HCT116 (cell line): ENCODE measurements around the gene QKI. TPM values are rescaled to one million over a fixed set of nuclear protein-coding genes. Genes with fewer than 3 reads are reported as not detected.

Experiments
- ATAC-seq: fragments of 200-7000 bp; cut with Tn5 transposase; 2 replicates; pipeline ENCODE4 v1.9.1; 2020; ENCODE audit warnings: mild to moderate bottlenecking, moderate library complexity
- BruUV-seq: library from RNA; stranded (reverse); fragments of 400-500 nt; replicated peaks from 2 replicates; lab custom pipeline; 2021; lab: Mats Ljungman, UMichigan
- CTCF ChIA-PET: fragments of 300-600 bp; sonication (Branson Sonifier 250); formaldehyde crosslinking; loops from one replicate; lab custom pipeline; 2021; ENCODE audit warnings: antibody characterized with exemption; lab: Charles Lee
- POLR2A ChIA-PET: fragments of 300-600, 350-600 bp; sonication (Branson Sonifier 250); formaldehyde crosslinking; loops from one replicate; lab custom pipeline; 2021; ENCODE audit warnings: antibody characterized with exemption; lab: Charles Lee
- RAD21 ChIA-PET, 2 experiments: fragments of 300-600 bp; sonication (Branson Sonifier 250); formaldehyde crosslinking; loops; one replicate each; lab custom pipeline; 2023; ENCODE audit warnings: low total read pairs in 2 of 2; ENCODE audit not compliant: uncharacterized antibody in 2 of 2, unreplicated experiment in 2 of 2, low non-redundant PET in 1 of 2; lab: Charles Lee
- DNase-seq: peaks from one replicate; pipeline ENCODE4 v3.0.0-alpha.2; 2010; ENCODE audit warnings: low read depth, low spot score
- H2AFZ ChIP-seq: fragments of 200-600 bp; shearing (Covaris generic), sonication (generic); 2 replicates; pipeline ENCODE4 v1.6.1; 2017; ENCODE audit warnings: low read depth, mixed run types, mixed read lengths, antibody characterized with exemption, low read length; ENCODE audit not compliant: poor library complexity, severe bottlenecking
- H3K27ac ChIP-seq: 2 replicates; pipeline ENCODE4 v1.5.1; 2012; ENCODE audit warnings: low read depth, low read length
- H3K27me3 ChIP-seq: fragments of 200-600 bp; sonication (generic); 2 replicates; pipeline ENCODE4 v1.6.1; 2016; ENCODE audit warnings: mixed run types, low read length, mixed read lengths; ENCODE audit not compliant: insufficient read depth
- H3K36me3 ChIP-seq, 2 experiments: fragments of 200-500 bp in 1 of 2; fragments of 200-600 bp in 1 of 2; sonication (Bioruptor generic) in 1 of 2; sonication (generic) in 1 of 2; 2 replicates each; pipeline versions ENCODE4 v1.5.1 to v1.6.1; 2014 to 2016; ENCODE audit warnings: low read length in 2 of 2, inconsistent platforms in 1 of 2, mixed read lengths in 1 of 2, mixed run types in 1 of 2; ENCODE audit not compliant: insufficient read depth in 2 of 2, control insufficient read depth in 1 of 2
- H3K4me1 ChIP-seq, 2 experiments: fragments of 200-600 bp in 1 of 2; sonication (generic) in 1 of 2; 2 replicates each; pipeline versions ENCODE4 v1.5.1 to v1.6.1; 2012 to 2017; ENCODE audit warnings: low read length in 2 of 2, inconsistent platforms in 1 of 2, mild to moderate bottlenecking in 1 of 2, mixed read lengths in 1 of 2, mixed run types in 1 of 2, moderate library complexity in 1 of 2; ENCODE audit not compliant: insufficient read depth in 2 of 2, control insufficient read depth in 1 of 2
- H3K4me2 ChIP-seq: fragments of 200-600 bp; sonication (generic); 2 replicates; pipeline ENCODE4 v1.6.1; 2017; ENCODE audit warnings: mixed run types, low read length, mixed read lengths
- H3K4me3 ChIP-seq, 2 experiments: fragments of 200-600 bp in 1 of 2; sonication (generic) in 1 of 2; replicated peaks in 1 of 2; 2 replicates each; pipeline ENCODE4 v1.5.1; 2011 to 2016; ENCODE audit warnings: low read length in 2 of 2, control low read depth in 1 of 2, low read depth in 1 of 2, mild to moderate bottlenecking in 1 of 2, mixed read lengths in 1 of 2, mixed run types in 1 of 2
- H3K79me2 ChIP-seq: fragments of 200-600 bp; sonication (generic); 2 replicates; pipeline ENCODE4 v1.6.1; 2017; ENCODE audit warnings: mild to moderate bottlenecking, mixed run types, low read length, moderate library complexity, mixed read lengths; ENCODE audit not compliant: insufficient read depth
- H3K9ac ChIP-seq: fragments of 200-600 bp; sonication (generic); 2 replicates; pipeline ENCODE4 v1.6.1; 2016; ENCODE audit warnings: low read length, mixed read lengths
- H3K9me2 ChIP-seq: fragments of 200-600 bp; sonication (generic), shearing (Covaris generic); 2 replicates; pipeline ENCODE4 v1.6.1; 2017; ENCODE audit warnings: mixed run types, mild to moderate bottlenecking, moderate library complexity; ENCODE audit not compliant: insufficient read depth
- H3K9me3 ChIP-seq, 2 experiments: fragments of 200-500 bp in 1 of 2; fragments of 200-600 bp in 1 of 2; sonication (Bioruptor generic) in 1 of 2; sonication (generic) in 1 of 2; 2 replicates each; pipeline ENCODE4 v1.6.1; 2014 to 2017; ENCODE audit warnings: low read length in 2 of 2, mixed read lengths in 2 of 2, inconsistent platforms in 1 of 2, low read depth in 1 of 2, mild to moderate bottlenecking in 1 of 2, mixed run types in 1 of 2, moderate library complexity in 1 of 2; ENCODE audit not compliant: control insufficient read depth in 1 of 2, insufficient read depth in 1 of 2
- H4K20me1 ChIP-seq: fragments of 200-600 bp; sonication (generic), shearing (Covaris generic); 2 replicates; pipeline ENCODE4 v1.6.1; 2017; ENCODE audit warnings: mixed run types, mild to moderate bottlenecking, moderate library complexity; ENCODE audit not compliant: insufficient read depth
- CBX3 ChIP-seq: IDR thresholded peaks from 2 replicates; pipeline ENCODE4 v1.6.1; 2012; ENCODE audit warnings: low read depth
- EZH2 ChIP-seq: fragments of 200-600 bp; sonication (generic); IDR thresholded peaks from 2 replicates; pipeline ENCODE4 v1.6.1; 2017; ENCODE audit warnings: antibody characterized with exemption, mixed run types
- EZH2phosphoT487 ChIP-seq: fragments of 200-600 bp; IDR thresholded peaks from 2 replicates; pipeline ENCODE4 v1.6.1; 2018; ENCODE audit warnings: antibody characterized with exemption, borderline replicate concordance
- JUND ChIP-seq: IDR thresholded peaks from 2 replicates; pipeline ENCODE4 v1.6.1; 2012
- MAX ChIP-seq: IDR thresholded peaks from 2 replicates; pipeline ENCODE4 v1.6.1; 2012
- RAD21 ChIP-seq: IDR thresholded peaks from 2 replicates; pipeline ENCODE4 v1.6.1; 2012; ENCODE audit warnings: low read depth, mild to moderate bottlenecking
- REST ChIP-seq: IDR thresholded peaks from 2 replicates; pipeline ENCODE4 v1.6.1; 2012; ENCODE audit warnings: low read depth
- SP1 ChIP-seq: IDR thresholded peaks from 2 replicates; pipeline ENCODE4 v1.6.1; 2012; ENCODE audit warnings: low read depth
- SRF ChIP-seq: IDR thresholded peaks from 2 replicates; pipeline ENCODE4 v1.6.1; 2012; ENCODE audit warnings: low read depth
- TCF7L2 ChIP-seq: IDR thresholded peaks from 2 replicates; pipeline ENCODE4 v1.7.0; 2011; ENCODE audit warnings: borderline replicate concordance, inconsistent platforms; ENCODE audit not compliant: insufficient read depth, insufficient read length; ENCODE audit errors: extremely low read depth
- YY1 ChIP-seq: IDR thresholded peaks from 2 replicates; pipeline ENCODE4 v1.6.1; 2011; ENCODE audit warnings: low read length, low read depth, moderate library complexity, mild to moderate bottlenecking; ENCODE audit not compliant: insufficient replicate concordance; ENCODE audit errors: extremely low read depth
- intact Hi-C: fragments of 100-400 bp; cut with micrococcal nuclease; formaldehyde crosslinking; loops from 2 replicates; pipeline ENCODE4 v1.10.0; 2022
- total RNA-seq: library from RNA; stranded (reverse); gene quantifications from one replicate; pipeline ENCODE4 v1.2.1, GENCODE V29; 2021; ENCODE audit not compliant: unreplicated experiment
- TF ChIP-seq, protein P1 (sequence below): IDR thresholded peaks from 2 replicates; pipeline ENCODE4 v1.6.1; 2012
- TF ChIP-seq, protein P2 (sequence below), 3 experiments: fragments of 200-600 bp in 1 of 3; sonication (generic) in 1 of 3; IDR thresholded peaks in 2 of 3; conservative IDR thresholded peaks in 1 of 3; 2 replicates each; pipeline ENCODE4 v1.5.1; 2012 to 2017; ENCODE audit warnings: low read depth in 2 of 3, low read length in 2 of 3, antibody characterized with exemption in 1 of 3, borderline replicate concordance in 1 of 3, control low read depth in 1 of 3, mild to moderate bottlenecking in 1 of 3, mixed read lengths in 1 of 3, mixed run types in 1 of 3, moderate library complexity in 1 of 3; ENCODE audit not compliant: insufficient read depth in 1 of 3

The QKI gene
- total RNA-seq, 1 experiment from 2014 or later = 35.3 TPM

DNA sequence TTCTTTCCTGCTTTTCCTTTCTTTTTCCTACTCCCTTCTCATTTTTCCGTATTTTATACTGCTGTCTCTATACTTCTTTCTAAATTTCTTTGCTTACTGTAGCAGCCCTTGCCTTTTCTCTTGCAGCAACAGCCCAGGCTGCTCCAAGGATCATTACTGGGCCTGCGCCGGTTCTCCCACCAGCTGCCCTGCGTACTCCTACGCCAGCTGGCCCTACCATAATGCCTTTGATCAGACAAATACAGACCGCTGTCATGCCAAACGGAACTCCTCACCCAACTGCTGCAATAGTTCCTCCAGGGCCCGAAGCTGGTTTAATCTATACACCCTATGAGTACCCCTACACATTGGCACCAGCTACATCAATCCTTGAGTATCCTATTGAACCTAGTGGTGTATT lies 148.8 kb downstream of the QKI start:
- Histone ChIP-seq H3K9ac (no peak overlapping the region), H3K27ac (no peak overlapping the region), H3K4me2 (no peak overlapping the region), H2AFZ (no peak overlapping the region), H3K36me3 (no peaks in the 10 kb centered on the region), H3K4me1 (no peaks in the 10 kb centered on the region), H3K9me2 (no peaks in the 10 kb centered on the region), H4K20me1 (no peaks in the 10 kb centered on the region), H3K9me3 (no peaks in the 10 kb centered on the region), H3K4me3 (no peak overlapping the region), H3K27me3 (no peaks in the 10 kb centered on the region), H3K79me2 (no peaks in the 10 kb centered on the region)
- ChIA-PET CTCF (no interaction called here), POLR2A (no interaction called here), RAD21 (no interaction called here)
- ATAC-seq = no peak
- no peak for DNase-seq
- no TSS peak for BruUV-seq
- TF ChIP-seq JUND (no peak), YY1 (no peak), TCF7L2 (no peak), REST (no peak), MAX (no peak), SRF (no peak), SP1 (no peak), CBX3 (no peak), EZH2phosphoT487 (no peak), RAD21 (no peak), EZH2 (no peak)
- TF ChIP-seq, protein P1, sequence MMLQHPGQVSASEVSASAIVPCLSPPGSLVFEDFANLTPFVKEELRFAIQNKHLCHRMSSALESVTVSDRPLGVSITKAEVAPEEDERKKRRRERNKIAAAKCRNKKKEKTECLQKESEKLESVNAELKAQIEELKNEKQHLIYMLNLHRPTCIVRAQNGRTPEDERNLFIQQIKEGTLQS = no peak
- TF ChIP-seq, protein P2, sequence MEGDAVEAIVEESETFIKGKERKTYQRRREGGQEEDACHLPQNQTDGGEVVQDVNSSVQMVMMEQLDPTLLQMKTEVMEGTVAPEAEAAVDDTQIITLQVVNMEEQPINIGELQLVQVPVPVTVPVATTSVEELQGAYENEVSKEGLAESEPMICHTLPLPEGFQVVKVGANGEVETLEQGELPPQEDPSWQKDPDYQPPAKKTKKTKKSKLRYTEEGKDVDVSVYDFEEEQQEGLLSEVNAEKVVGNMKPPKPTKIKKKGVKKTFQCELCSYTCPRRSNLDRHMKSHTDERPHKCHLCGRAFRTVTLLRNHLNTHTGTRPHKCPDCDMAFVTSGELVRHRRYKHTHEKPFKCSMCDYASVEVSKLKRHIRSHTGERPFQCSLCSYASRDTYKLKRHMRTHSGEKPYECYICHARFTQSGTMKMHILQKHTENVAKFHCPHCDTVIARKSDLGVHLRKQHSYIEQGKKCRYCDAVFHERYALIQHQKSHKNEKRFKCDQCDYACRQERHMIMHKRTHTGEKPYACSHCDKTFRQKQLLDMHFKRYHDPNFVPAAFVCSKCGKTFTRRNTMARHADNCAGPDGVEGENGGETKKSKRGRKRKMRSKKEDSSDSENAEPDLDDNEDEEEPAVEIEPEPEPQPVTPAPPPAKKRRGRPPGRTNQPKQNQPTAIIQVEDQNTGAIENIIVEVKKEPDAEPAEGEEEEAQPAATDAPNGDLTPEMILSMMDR (IDR thresholded peaks at IDR 0.05 in 2 of 3, conservative IDR thresholded peaks at IDR 0.05 in 1 of 3; ENCODE audit: borderline replicate concordance in 1 of 3, insufficient read depth in 1 of 3, low read depth in 2 of 3, low read length in 2 of 3) = no peak
- intact Hi-C loops = no loop called here
